HG03280 (cell line): ENCODE measurements around the gene CLN5.
"Not testable (repeated sequence)": the region's sequence is repeated elsewhere in the genome, so short reads cannot be mapped to it uniquely, and the experiment has no call there.

ENCODE experiments used
- ATAC-seq: cut with Tn5 transposase; IDR thresholded peaks from one replicate; pipeline ENCODE4 v1.9.1; 2021; ENCODE audit warnings: mild to moderate bottlenecking, moderate library complexity; ENCODE audit not compliant: unreplicated experiment

CLN5 gene

GRCh38 chr13:76974618-76974975, 17.3 kb upstream of the CLN5 start:
- no peak for ATAC-seq

- ATAC-seq: no peak
Observed at GRCh38 chr13:76975863-76976262, 16.0 kb upstream of the CLN5 start.

- ATAC-seq: no peak
Observed at GRCh38 chr13:76976490-76976889, 15.4 kb upstream of the CLN5 start.

GRCh38 chr13:76976929-76977328, 15.0 kb upstream of the CLN5 start:
- ATAC-seq: no peak

- ATAC-seq: peak; percentile 99
Observed at GRCh38 chr13:76980075-76980718, 11.7 kb upstream of the CLN5 start.

GRCh38 chr13:76982061-76982460, 9.8 kb upstream of the CLN5 start:
- no peak for ATAC-seq

GRCh38 chr13:76983676-76984075, 8.2 kb upstream of the CLN5 start:
- no peak for ATAC-seq

GRCh38 chr13:76991432-76991795, 467 bp upstream of the CLN5 start:
- ATAC-seq: peak; percentile 54

GRCh38 chr13:76992548-76993001, 694 bp downstream of the CLN5 start:
- ATAC-seq: peak; percentile 1

GRCh38 chr13:76993021-76993420, 1.1 kb downstream of the CLN5 start:
- ATAC-seq: no peak

- no peak for ATAC-seq
Observed at GRCh38 chr13:76993473-76993872, 1.6 kb downstream of the CLN5 start.

GRCh38 chr13:76994281-76994680, 2.4 kb downstream of the CLN5 start:
- ATAC-seq: no peak

- no peak for ATAC-seq
Observed at GRCh38 chr13:77000475-77000874, 8.6 kb downstream of the CLN5 start.

GRCh38 chr13:77001540-77001939, 9.7 kb downstream of the CLN5 start:
- no peak for ATAC-seq

- no peak for ATAC-seq
Observed at GRCh38 chr13:77001963-77002587, 10.2 kb downstream of the CLN5 start.

- ATAC-seq: no peak
Observed at GRCh38 chr13:77002590-77003190, 10.8 kb downstream of the CLN5 start.

GRCh38 chr13:77008337-77008736, 16.5 kb downstream of the CLN5 start:
- ATAC-seq: not testable (repeated sequence)

GRCh38 chr13:77009011-77009410, 17.1 kb downstream of the CLN5 start:
- no peak for ATAC-seq

GRCh38 chr13:77009719-77010118, 17.8 kb downstream of the CLN5 start:
- not testable (repeated sequence) for ATAC-seq

GRCh38 chr13:77013853-77014542, 22.1 kb downstream of the CLN5 start:
- no peak for ATAC-seq

- ATAC-seq: no peak
Observed at GRCh38 chr13:77014906-77015685, 23.2 kb downstream of the CLN5 start.
